Fibroblast of mammary gland (primary cell): ENCODE results near the gene KDM4B.

Experiments
- DNase-seq: peaks from one replicate; pipeline ENCODE4 v3.0.0-alpha.2; 2010; ENCODE audit warnings: low read depth
- H3K4me3 ChIP-seq: 2 replicates; pipeline ENCODE4 v1.5.1; 2011; ENCODE audit warnings: low read depth, mild to moderate bottlenecking, low read length, moderate library complexity; ENCODE audit not compliant: control insufficient read depth
- TF ChIP-seq, protein P1 (sequence below): conservative IDR thresholded peaks from 2 replicates; pipeline ENCODE4 v1.5.1; 2011; ENCODE audit warnings: low read depth, low read length, inconsistent platforms; ENCODE audit not compliant: control insufficient read depth, insufficient read depth

The KDM4B gene

DNA sequence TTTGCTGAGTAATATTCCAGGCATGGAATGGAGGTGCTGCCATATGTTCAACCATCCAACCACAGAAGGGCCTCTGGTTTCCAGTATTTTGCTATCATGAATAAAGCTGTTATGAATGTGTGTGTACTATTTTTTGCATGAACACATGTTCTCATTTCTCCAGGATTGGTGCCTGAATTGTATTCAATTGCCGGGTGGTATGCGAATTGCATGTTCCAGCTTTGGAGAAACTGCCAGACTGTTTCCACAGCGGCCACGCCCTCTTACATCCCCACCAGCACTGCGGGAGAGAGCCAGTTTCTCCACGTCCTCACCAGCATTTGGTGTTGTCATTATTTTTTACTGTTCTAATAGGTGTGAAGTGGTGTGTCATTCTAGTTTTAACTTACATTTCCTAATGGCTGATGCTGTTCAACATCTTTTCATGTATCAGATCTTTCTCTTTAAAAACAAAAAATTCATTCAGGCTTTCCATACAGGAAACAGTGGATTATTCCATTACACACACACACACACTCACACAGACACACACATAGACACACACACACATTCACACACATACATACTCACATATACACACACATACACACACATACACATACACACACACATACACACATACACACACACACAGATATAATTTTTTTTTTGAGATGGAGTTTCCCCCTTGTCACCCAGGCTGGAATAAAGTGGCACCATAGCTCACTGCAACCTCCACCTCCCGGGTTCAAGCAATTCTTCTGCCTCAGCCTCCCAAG is 217.6 kb downstream of the KDM4B start:
- no peak overlapping the region for H3K4me3 ChIP-seq
- TF ChIP-seq, protein P1, sequence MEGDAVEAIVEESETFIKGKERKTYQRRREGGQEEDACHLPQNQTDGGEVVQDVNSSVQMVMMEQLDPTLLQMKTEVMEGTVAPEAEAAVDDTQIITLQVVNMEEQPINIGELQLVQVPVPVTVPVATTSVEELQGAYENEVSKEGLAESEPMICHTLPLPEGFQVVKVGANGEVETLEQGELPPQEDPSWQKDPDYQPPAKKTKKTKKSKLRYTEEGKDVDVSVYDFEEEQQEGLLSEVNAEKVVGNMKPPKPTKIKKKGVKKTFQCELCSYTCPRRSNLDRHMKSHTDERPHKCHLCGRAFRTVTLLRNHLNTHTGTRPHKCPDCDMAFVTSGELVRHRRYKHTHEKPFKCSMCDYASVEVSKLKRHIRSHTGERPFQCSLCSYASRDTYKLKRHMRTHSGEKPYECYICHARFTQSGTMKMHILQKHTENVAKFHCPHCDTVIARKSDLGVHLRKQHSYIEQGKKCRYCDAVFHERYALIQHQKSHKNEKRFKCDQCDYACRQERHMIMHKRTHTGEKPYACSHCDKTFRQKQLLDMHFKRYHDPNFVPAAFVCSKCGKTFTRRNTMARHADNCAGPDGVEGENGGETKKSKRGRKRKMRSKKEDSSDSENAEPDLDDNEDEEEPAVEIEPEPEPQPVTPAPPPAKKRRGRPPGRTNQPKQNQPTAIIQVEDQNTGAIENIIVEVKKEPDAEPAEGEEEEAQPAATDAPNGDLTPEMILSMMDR: no peak
- DNase-seq: peak; percentile 88

- TF ChIP-seq, protein P1: no peak
- DNase-seq: no peak
- no peak overlapping the region for H3K4me3 ChIP-seq
Observed at GRCh38 chr19:5188548-5189317, 219.8 kb downstream of the KDM4B start.

DNA sequence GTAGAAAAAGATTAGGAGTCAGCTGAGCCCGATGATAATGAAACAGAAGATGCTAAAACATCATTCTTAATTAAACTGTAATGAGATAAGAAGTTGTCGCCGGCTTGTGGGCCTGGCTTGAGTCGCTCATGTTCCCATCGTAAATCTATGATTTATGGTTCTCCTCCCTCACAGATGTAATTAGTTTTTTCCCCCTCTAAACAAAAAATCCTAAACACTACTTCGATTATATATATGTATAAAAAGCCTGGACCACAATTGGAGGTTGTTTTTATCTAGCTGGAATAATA is 220.3 kb downstream of the KDM4B start:
- TF ChIP-seq, protein P1: no peak
- no peak for DNase-seq
- no peak overlapping the region for H3K4me3 ChIP-seq

DNA sequence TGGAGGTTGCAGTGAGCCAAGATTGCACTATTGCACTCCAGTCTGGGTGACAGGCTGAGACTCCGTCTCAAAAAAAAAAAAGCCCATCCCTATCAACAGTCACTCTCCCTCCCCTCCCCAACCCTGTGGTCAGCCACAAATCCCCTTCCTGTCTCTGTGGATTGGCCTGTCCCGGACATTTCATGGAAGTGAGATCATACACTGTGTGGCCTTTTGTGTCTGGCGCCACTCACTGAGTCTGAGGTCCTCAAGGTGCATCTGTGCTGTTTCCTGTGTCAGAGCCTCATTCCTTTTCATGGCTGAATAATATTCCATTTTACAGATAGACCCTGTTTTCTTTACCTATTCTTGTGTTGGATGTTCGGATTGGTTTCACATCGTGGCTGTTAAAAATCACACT is 222.2 kb downstream of the KDM4B start:
- no peak overlapping the region for H3K4me3 ChIP-seq
- DNase-seq: no peak
- TF ChIP-seq, protein P1: no peak

DNA sequence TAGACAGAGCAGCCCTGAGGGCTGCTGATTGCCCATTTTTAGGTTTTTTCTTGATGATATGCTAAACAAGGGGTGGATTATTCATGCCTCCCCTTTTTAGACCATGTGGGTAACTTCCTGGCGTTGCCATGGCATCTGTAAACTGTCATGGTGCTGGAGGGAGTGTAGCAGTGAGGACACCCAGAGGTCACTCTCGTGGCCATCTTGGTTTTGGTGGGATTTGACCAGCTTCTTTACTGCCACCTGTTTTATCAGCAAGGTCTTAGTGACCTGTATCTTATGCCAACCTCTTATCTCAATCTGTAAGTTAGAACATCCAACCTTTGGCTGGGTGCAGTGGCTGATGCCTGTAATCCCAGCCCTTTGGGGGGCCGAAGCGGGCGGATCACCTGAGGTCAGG is 223.7 kb downstream of the KDM4B start:
- DNase-seq: no peak
- H3K4me3 ChIP-seq: no peak overlapping the region
- TF ChIP-seq, protein P1: no peak

DNA sequence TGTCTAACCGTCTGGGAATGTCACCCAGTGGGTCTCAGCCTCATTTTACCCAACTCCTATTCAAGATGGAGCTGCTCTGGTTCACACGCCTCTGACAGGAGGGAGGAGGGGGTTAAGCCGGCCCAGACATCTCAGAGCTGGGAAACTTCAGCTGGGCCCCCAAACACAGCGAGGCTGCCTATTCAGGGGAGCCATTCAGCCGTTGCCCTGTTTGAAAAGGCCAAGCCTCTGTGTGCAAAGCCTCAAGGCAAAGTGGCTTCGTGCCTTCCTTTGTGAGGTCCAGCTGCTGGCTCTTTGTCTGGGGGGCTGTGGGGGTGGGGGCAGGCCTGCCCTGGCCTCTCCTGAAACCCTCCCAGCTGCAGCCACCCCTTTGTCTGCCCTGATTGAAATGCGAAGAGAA is 224.3 kb downstream of the KDM4B start:
- H3K4me3 ChIP-seq: no peak overlapping the region
- DNase-seq: no peak

More for the DNA sequence above, 224.3 kb downstream of the KDM4B start:
- TF ChIP-seq, protein P1: no peak
